Measurements from ENCODE around the gene AARSD1.
"Not testable (repeated sequence)": the region's sequence is repeated elsewhere in the genome, so short reads cannot be mapped to it uniquely, and the experiment has no call there.

Gene AARSD1

GRCh38 chr17:42920106-42920900 lies 44.0 kb downstream of the AARSD1 start:
- DNase-seq (ENCODE audit: low spot score), result no peak
- in situ Hi-C loops (cut with MboI; ENCODE audit: low pct_unique_long_range_greater_than_20kb, low sequenced_read_pairs, unreplicated experiment), result no loop called here
- no peak for TF ChIP-seq CTCF (IDR thresholded peaks at IDR 0.05; ENCODE audit: extremely low read depth, insufficient read depth, missing control alignments)

GRCh38 chr17:42919522-42920077 lies 44.7 kb downstream of the AARSD1 start:
- in situ Hi-C loops (cut with MboI; ENCODE audit: low pct_unique_long_range_greater_than_20kb, low sequenced_read_pairs, unreplicated experiment); DNase-seq (ENCODE audit: low spot score): not testable (repeated sequence)

GRCh38 chr17:42918902-42919521 lies 45.2 kb downstream of the AARSD1 start:
- in situ Hi-C loops (cut with MboI; ENCODE audit: low pct_unique_long_range_greater_than_20kb, low sequenced_read_pairs, unreplicated experiment), result no loop called here
- DNase-seq (ENCODE audit: low spot score), result no peak
- no peak for TF ChIP-seq CTCF (IDR thresholded peaks at IDR 0.05; ENCODE audit: extremely low read depth, insufficient read depth, missing control alignments)

- no peak for TF ChIP-seq CTCF (IDR thresholded peaks at IDR 0.05; ENCODE audit: extremely low read depth, insufficient read depth, missing control alignments)
- no peak for DNase-seq (ENCODE audit: low spot score)
- in situ Hi-C loops (cut with MboI; ENCODE audit: low pct_unique_long_range_greater_than_20kb, low sequenced_read_pairs, unreplicated experiment), result no loop called here
Measured at GRCh38 chr17:42917236-42917603, 47.0 kb downstream of the AARSD1 start.

GRCh38 chr17:42916388-42917235 lies 47.6 kb downstream of the AARSD1 start:
- in situ Hi-C loops (cut with MboI; ENCODE audit: low pct_unique_long_range_greater_than_20kb, low sequenced_read_pairs, unreplicated experiment); DNase-seq (ENCODE audit: low spot score): not testable (repeated sequence)

GRCh38 chr17:42915288-42915687 lies 49.0 kb downstream of the AARSD1 start:
- in situ Hi-C loops (cut with MboI; ENCODE audit: low pct_unique_long_range_greater_than_20kb, low sequenced_read_pairs, unreplicated experiment); DNase-seq (ENCODE audit: low spot score): not testable (repeated sequence)

GRCh38 chr17:42913981-42914617 lies 50.2 kb downstream of the AARSD1 start:
- no peak for DNase-seq (ENCODE audit: low spot score)
- TF ChIP-seq CTCF (IDR thresholded peaks at IDR 0.05; ENCODE audit: extremely low read depth, insufficient read depth, missing control alignments), result no peak
- in situ Hi-C loops (cut with MboI; ENCODE audit: low pct_unique_long_range_greater_than_20kb, low sequenced_read_pairs, unreplicated experiment), result no loop called here

Data from GM13977 (cell line).